H1 (cell line): ENCODE data around the gene ANXA6.

Experiments used
- CTCF ChIP-seq, 3 experiments: IDR thresholded peaks; 1 replicate in 2 of 3; 2 replicates in 1 of 3; pipeline versions ENCODE4 v1.5.1 to v1.6.1; 2011; ENCODE audit warnings: low read length in 3 of 3, mild to moderate bottlenecking in 3 of 3, inconsistent platforms in 2 of 3, low read depth in 1 of 3, moderate library complexity in 1 of 3; ENCODE audit not compliant: insufficient read depth in 1 of 3; ENCODE audit errors: control extremely low read depth in 1 of 3
- EP300 ChIP-seq, 2 experiments: IDR thresholded peaks; 1 replicate in 1 of 2; 2 replicates in 1 of 2; pipeline ENCODE4 v1.6.1; 2011 to 2012; ENCODE audit warnings: low read depth in 2 of 2, low read length in 2 of 2, mild to moderate bottlenecking in 2 of 2, borderline replicate concordance in 1 of 2, inconsistent platforms in 1 of 2, moderate library complexity in 1 of 2
- MAX ChIP-seq: IDR thresholded peaks from 2 replicates; pipeline ENCODE4 v1.6.1; 2012; ENCODE audit warnings: inconsistent platforms
- SRF ChIP-seq: IDR thresholded peaks from 2 replicates; pipeline ENCODE4 v1.6.1; 2011; ENCODE audit warnings: mild to moderate bottlenecking, low read depth, low read length, moderate library complexity

- TF ChIP-seq MAX (no peak), CTCF (IDR thresholded peaks at IDR 0.05; ENCODE audit: control extremely low read depth in 1 of 3, insufficient read depth in 1 of 3, low read depth in 1 of 3, low read length in 3 of 3) (no peak), EP300 (IDR thresholded peaks at IDR 0.05; ENCODE audit: borderline replicate concordance in 1 of 2, low read depth in 2 of 2, low read length in 2 of 2) (no peak), SRF (no peak)
Observed at GRCh38 chr5:151132963-151133362, 24.6 kb downstream of the ANXA6 start.
